GM23248 (cell line): ENCODE data around the gene GRM7.

Experiments
- EZH2 ChIP-seq: fragments of 200-600 bp; sonication (generic); IDR thresholded peaks from 2 replicates; pipeline ENCODE4 v1.6.1; 2018; ENCODE audit warnings: antibody characterized with exemption, mild to moderate bottlenecking; ENCODE audit not compliant: insufficient read depth, poor library complexity, severe bottlenecking
- EZH2phosphoT487 ChIP-seq: fragments of 200-600 bp; sonication (generic); IDR thresholded peaks from 2 replicates; pipeline ENCODE4 v1.6.1; 2018; ENCODE audit warnings: antibody characterized with exemption, moderate library complexity, mild to moderate bottlenecking, low read depth; ENCODE audit not compliant: insufficient read depth

GRCh38 chr3:7328339-7328738 lies 467.4 kb downstream of the GRM7 start:
- TF ChIP-seq EZH2 = no peak
- no peak for TF ChIP-seq EZH2phosphoT487
